HEK293T (cell line): ENCODE results near the gene EIF2B1.

Experiments used
- CTCF ChIA-PET: fragments of 350-600 bp; formaldehyde crosslinking; extraction: SDS; loops from one replicate; lab custom pipeline; 2021; ENCODE audit warnings: antibody characterized with exemption, inconsistent platforms; lab: Yijun Ruan, JAX
- POLR2A ChIA-PET: fragments of 350-600 bp; formaldehyde crosslinking; extraction: SDS; loops from one replicate; lab custom pipeline; 2020; ENCODE audit warnings: antibody characterized with exemption, inconsistent platforms; lab: Yijun Ruan, JAX
- DNase-seq: peaks from one replicate; pipeline ENCODE4 v3.0.0; 2012; ENCODE audit warnings: mixed read lengths; ENCODE audit errors: extremely low spot score
- ARNT ChIP-seq: fragments of 450-650 bp; IDR thresholded peaks from 2 replicates; pipeline ENCODE4 v1.6.1; 2017; ENCODE audit warnings: mild to moderate bottlenecking
- BHLHE40 ChIP-seq: fragments of 450-650 bp; IDR thresholded peaks from 2 replicates; pipeline ENCODE4 v1.6.1; 2016; ENCODE audit warnings: mild to moderate bottlenecking, moderate library complexity, borderline replicate concordance
- CTBP1 ChIP-seq: fragments of 450-650 bp; IDR thresholded peaks from 2 replicates; pipeline ENCODE4 v1.6.1; 2016; ENCODE audit warnings: borderline replicate concordance
- ELF4 ChIP-seq: fragments of 450-650 bp; IDR thresholded peaks from 2 replicates; pipeline ENCODE4 v1.6.1; 2017; ENCODE audit warnings: antibody characterized with exemption
- FOXA1 ChIP-seq: fragments of 450-650 bp; IDR thresholded peaks from 2 replicates; pipeline ENCODE4 v1.6.1; 2016; ENCODE audit warnings: mild to moderate bottlenecking
- FOXK2 ChIP-seq: fragments of 450-650 bp; IDR thresholded peaks from 2 replicates; pipeline ENCODE4 v1.6.1; 2016; ENCODE audit warnings: mild to moderate bottlenecking
- FOXM1 ChIP-seq: fragments of 450-650 bp; IDR thresholded peaks from 2 replicates; pipeline ENCODE4 v1.6.1; 2017; ENCODE audit warnings: mild to moderate bottlenecking, borderline replicate concordance
- HDGF ChIP-seq: fragments of 450-650 bp; IDR thresholded peaks from 2 replicates; pipeline ENCODE4 v1.6.1; 2017; ENCODE audit warnings: antibody characterized with exemption, borderline replicate concordance
- L3MBTL2 ChIP-seq: fragments of 450-650 bp; conservative IDR thresholded peaks from 2 replicates; pipeline ENCODE4 v1.6.1; 2016; ENCODE audit warnings: mild to moderate bottlenecking
- LEF1 ChIP-seq: fragments of 450-650 bp; IDR thresholded peaks from 2 replicates; pipeline ENCODE4 v1.6.1; 2017; ENCODE audit warnings: mild to moderate bottlenecking, borderline replicate concordance
- NFRKB ChIP-seq: fragments of 450-650 bp; IDR thresholded peaks from 2 replicates; pipeline ENCODE4 v1.6.1; 2016; ENCODE audit warnings: mild to moderate bottlenecking, moderate library complexity
- PKNOX1 ChIP-seq: fragments of 450-650 bp; IDR thresholded peaks from 2 replicates; pipeline ENCODE4 v1.6.1; 2016
- SP1 ChIP-seq: fragments of 450-650 bp; IDR thresholded peaks from 2 replicates; pipeline ENCODE4 v1.6.1; 2017
- SUZ12 ChIP-seq: fragments of 450-650 bp; IDR thresholded peaks from 2 replicates; pipeline ENCODE4 v1.6.1; 2016; ENCODE audit warnings: mild to moderate bottlenecking
- TARDBP ChIP-seq: fragments of 450-650 bp; IDR thresholded peaks from 2 replicates; pipeline ENCODE4 v1.6.1; 2016
- ZNF384 ChIP-seq: fragments of 450-650 bp; IDR thresholded peaks from 2 replicates; pipeline ENCODE4 v1.6.1; 2016

EIF2B1 gene

GRCh38 chr12:123634142-123634561, 666 bp upstream of the EIF2B1 start:
- POLR2A ChIA-PET, result interaction anchor here (0.6 to 3.3 kb wide), 4 partner anchors 11 to 269 kb away, joined by 3 to 11 read pairs (median 4); partner anchors contain the start of gene ATP6V0A2
- TF ChIP-seq L3MBTL2, result 0 out of 2 replicates have a peak, but pooled peaks have one; percentile 45
- TF ChIP-seq SP1, result no peak
- TF ChIP-seq BHLHE40, result no peak
- TF ChIP-seq FOXM1, result no peak
- TF ChIP-seq TARDBP, result no peak
- no peak for DNase-seq
- CTCF ChIA-PET, result no interaction called here

- TF ChIP-seq SP1, result no peak
- TF ChIP-seq SUZ12, result no peak
- TF ChIP-seq NFRKB, result no peak
- no peak for TF ChIP-seq TARDBP
- TF ChIP-seq ARNT, result no peak
- no peak for TF ChIP-seq L3MBTL2
- no peak for TF ChIP-seq CTBP1
- no peak for TF ChIP-seq BHLHE40
- TF ChIP-seq LEF1, result no peak
- TF ChIP-seq FOXA1, result no peak
- no peak for TF ChIP-seq FOXK2
- no peak for TF ChIP-seq ELF4
- no peak for TF ChIP-seq PKNOX1
- no peak for TF ChIP-seq FOXM1
- no peak for TF ChIP-seq HDGF
- no peak for TF ChIP-seq ZNF384
- ChIA-PET CTCF (no interaction called here), POLR2A (interaction anchor here (1.1 to 2.9 kb wide), 5 partner anchors 10 to 39 kb away, joined by 3 to 11 read pairs (median 3); partner anchors contain the start of genes DDX55, EIF2B1 and GTF2H3)
- no peak for DNase-seq
Observed at GRCh38 chr12:123621619-123622530, 11.6 kb downstream of the EIF2B1 start.

DNA sequence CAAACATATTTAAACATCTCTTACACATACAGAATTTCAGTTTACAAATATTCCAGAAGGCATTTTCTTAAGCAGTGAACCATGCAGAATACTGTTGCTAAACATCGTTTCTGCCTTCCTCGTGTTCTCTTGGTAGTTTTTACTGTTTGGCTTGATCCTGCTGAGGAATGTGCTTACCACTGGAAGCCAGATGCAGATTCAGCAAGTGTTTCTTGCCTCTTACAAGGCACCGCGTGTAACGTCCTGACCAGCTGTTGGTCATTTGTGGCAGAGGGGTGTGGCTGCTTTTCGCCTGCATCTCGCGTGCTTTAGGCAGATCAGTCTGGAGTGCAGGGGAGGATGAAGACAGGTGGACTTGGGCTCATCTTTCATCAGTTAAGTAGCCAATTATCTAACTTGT, 12.4 kb downstream of the EIF2B1 start:
- POLR2A ChIA-PET, result interaction anchor here (1.1 to 1.8 kb wide), 3 partner anchors 16 to 38 kb away, joined by 3 to 5 read pairs (median 3); partner anchors contain the start of gene DDX55
- CTCF ChIA-PET, result interaction anchor here (0.7 kb wide), 1 partner anchor 83 kb away, joined by 4 read pairs; no protein-coding TSS in a partner anchor
- no peak for DNase-seq
- TF ChIP-seq CTBP1 (no peak), TARDBP (no peak), NFRKB (no peak), L3MBTL2 (no peak), PKNOX1 (no peak), ELF4 (no peak), FOXA1 (no peak), LEF1 (no peak), FOXM1 (no peak)

DNA sequence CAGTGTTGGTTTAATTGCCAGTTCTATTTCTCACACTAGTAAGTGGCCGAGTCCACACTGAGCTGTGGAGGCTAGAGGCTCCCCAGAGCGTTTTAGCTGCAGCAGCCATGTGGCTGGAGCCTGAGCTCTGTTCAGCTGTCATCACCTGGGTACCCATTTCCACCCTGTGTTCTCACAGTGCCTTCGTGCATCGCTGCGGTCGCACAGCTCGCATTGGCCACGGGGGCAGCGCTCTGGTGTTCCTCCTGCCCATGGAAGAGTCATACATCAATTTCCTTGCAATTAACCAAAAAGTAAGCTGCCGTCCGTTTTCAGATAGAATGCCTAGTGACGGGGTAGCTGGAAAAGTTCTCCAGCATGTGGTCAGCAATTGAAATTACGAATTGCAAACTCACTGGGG, 15.9 kb downstream of the EIF2B1 start:
- TF ChIP-seq LEF1 (no peak), HDGF (no peak)
- no peak for DNase-seq
- ChIA-PET CTCF (no interaction called here), POLR2A (interaction anchor here (0.9 kb wide), 1 partner anchor 15 kb away, joined by 3 read pairs; no protein-coding TSS in a partner anchor)

GRCh38 chr12:123617144-123617543, 16.3 kb downstream of the EIF2B1 start:
- ChIA-PET CTCF (no interaction called here), POLR2A (interaction anchor here (0.9 kb wide), 1 partner anchor 15 kb away, joined by 3 read pairs; no protein-coding TSS in a partner anchor)
- no peak for DNase-seq
- TF ChIP-seq CTBP1, result no peak
- no peak for TF ChIP-seq FOXK2
- no peak for TF ChIP-seq ELF4
- no peak for TF ChIP-seq SUZ12
- TF ChIP-seq SP1, result no peak
- no peak for TF ChIP-seq LEF1
- TF ChIP-seq BHLHE40, result no peak
- TF ChIP-seq HDGF, result no peak
- no peak for TF ChIP-seq L3MBTL2
- no peak for TF ChIP-seq PKNOX1
- no peak for TF ChIP-seq ARNT
- TF ChIP-seq FOXA1, result no peak

DNA sequence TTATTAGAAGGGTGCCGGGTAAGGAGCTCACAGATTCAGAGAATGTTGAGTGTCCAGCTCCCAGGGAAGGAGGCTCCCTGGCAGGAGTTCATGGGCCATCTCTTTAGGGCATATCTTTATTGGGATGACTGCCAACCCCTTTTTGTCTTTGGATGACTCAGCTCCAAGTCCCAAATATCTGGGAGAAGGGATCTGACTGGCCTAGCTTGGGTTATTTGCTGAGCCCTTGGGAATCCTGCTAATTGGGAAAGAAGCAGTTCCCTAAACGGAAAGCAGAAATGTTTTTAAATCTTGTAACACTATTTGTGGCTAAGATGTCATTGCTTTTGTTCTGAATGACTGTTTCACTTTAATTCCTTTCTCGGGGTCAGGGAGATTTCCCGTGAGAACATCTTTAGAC, 19.0 kb downstream of the EIF2B1 start:
- ChIA-PET CTCF (no interaction called here), POLR2A (interaction anchor here (1.0 kb wide), 1 partner anchor 31 kb away, joined by 3 read pairs; no protein-coding TSS in a partner anchor)
- TF ChIP-seq ZNF384 (no peak), FOXK2 (no peak), FOXA1 (no peak), SUZ12 (no peak), LEF1 (no peak), FOXM1 (no peak), NFRKB (no peak)
- DNase-seq, result no peak
